ENCODE measurements around the gene PEX10. TPM values are rescaled to one million over a fixed set of nuclear protein-coding genes. Genes with fewer than 3 reads are reported as not detected.

Gene PEX10
- total RNA-seq (2022; extraction: Qiagen RNA extraction): 19.7 to 25.8 TPM (median 24.5 TPM) in 5 replicates

DNA sequence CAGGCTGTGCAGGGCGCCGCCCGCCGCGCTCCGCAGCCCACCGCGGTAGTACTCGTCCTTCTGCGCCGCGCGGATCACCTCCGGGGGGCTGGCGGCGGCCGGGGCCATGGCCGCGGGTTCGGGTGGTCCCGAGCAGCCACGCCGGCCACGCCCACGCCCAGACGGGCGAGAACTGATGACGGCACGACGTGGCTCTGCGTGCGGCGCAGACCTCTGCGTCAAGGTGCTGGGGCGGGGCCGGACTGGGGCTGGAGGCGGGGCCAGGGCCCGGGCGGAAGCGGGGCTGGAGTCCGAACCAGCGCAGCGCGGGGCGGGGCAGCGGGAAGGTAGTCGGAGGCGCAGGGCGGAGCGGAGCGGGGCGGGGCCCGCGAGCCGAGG is at the start of gene PEX10:
TSS of gene PEX10 (minus strand) at position 170 of the 378 bp plus-strand sequence. CDS start at position 108, 62 bp downstream.

DNA sequence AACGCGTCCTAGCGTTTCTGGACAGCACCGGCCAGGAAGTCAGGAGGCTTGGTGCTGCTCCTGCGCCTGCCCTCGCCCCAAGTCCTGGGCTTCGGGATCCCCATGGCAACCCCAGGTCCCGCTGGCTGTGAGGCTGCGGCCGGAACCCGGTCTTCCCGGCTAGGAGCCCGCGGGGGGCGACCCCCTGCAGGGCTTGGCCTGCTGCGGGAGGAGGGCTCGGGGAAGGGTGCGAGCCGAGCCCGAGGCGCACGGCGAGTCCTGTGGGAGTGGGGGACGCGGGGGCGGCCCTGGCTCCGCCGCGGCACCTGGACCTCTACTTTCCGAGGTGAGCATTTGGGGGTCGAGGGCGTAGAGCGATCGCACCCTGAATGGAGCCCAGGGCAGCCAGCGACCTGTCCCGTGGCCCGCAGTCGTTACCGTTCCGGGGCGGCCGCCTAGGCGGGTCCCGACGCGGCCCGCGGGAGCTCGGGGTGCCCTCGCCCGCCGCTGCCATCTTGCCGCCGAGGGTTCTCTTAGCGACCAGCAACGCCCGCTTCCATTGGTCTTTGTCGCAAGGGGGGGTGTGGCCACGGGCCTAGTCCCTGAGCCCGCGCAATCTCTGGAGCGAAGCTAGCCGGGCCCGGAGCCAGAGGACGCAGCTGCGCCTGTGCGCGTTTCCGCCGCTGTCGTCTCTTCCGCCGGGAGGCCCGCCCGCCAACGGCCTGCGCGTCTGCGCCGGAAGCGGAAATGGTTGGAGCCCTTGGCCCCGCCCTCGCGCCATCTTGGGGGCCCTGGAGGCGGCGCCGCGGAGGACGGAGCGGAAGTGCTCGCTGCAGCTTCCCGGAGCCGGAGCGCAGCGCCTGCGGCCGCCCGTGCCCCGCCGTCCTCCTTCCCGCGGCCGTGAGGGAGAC is 21.1 kb downstream of the PEX10 start, which contains the start of the genes MORN1 and RER1:
TSS of gene MORN1 (minus strand) at position 514 of the 890 bp plus-strand sequence. CDS start at position 493, 21 bp downstream.
TSS of gene RER1 (plus strand) at position 801 of the 890 bp plus-strand sequence. CDS start 3,950 bp downstream, outside the sequence.

Other genes with a start within 250 kb of the PEX10 start
- gene FAAP20, start 217.8 kb downstream of the PEX10 start, total RNA-seq (2022; extraction: Qiagen RNA extraction): 37.4 to 65.6 TPM (median 60.7 TPM) in 5 replicates
- gene SKI, start 184.2 kb downstream of the PEX10 start, total RNA-seq (2022; extraction: Qiagen RNA extraction): 22.2 to 25.1 TPM (median 24.5 TPM) in 5 replicates
- gene MORN1, start 21.0 kb downstream of the PEX10 start, total RNA-seq (2022; extraction: Qiagen RNA extraction): 4.6 to 6.2 TPM (median 5.3 TPM) in 5 replicates
- gene RER1, start 20.7 kb downstream of the PEX10 start, total RNA-seq (2022; extraction: Qiagen RNA extraction): 86.9 to 124 TPM (median 118 TPM) in 5 replicates
- gene PLCH2, start 63.7 kb upstream of the PEX10 start, total RNA-seq (2022; extraction: Qiagen RNA extraction): 0.17 to 0.40 TPM (median 0.31 TPM) in 5 replicates
- gene PANK4, start 114.0 kb upstream of the PEX10 start, total RNA-seq (2022; extraction: Qiagen RNA extraction): 8.0 to 11.6 TPM (median 10.6 TPM) in 5 replicates
- not detected in 5 replicates for gene HES5, start 117.7 kb upstream of the PEX10 start, total RNA-seq (2022; extraction: Qiagen RNA extraction)
- gene TNFRSF14, start 143.8 kb upstream of the PEX10 start, total RNA-seq (2022; extraction: Qiagen RNA extraction): 0.08 to 0.24 TPM (median 0.15 TPM) in 5 replicates
- gene PRXL2B, start 174.2 kb upstream of the PEX10 start, total RNA-seq (2022; extraction: Qiagen RNA extraction): 19.9 to 25.1 TPM (median 21.7 TPM) in 5 replicates
- 0.26 TPM in 1 of 5 replicates, not detected in the others for gene MMEL1, start 220.5 kb upstream of the PEX10 start, total RNA-seq (2022; extraction: Qiagen RNA extraction)